Subcutaneous abdominal adipose tissue (tissue), 5 donors: Measurements from ENCODE around the gene RND2.

Experiments used
- H3K27ac ChIP-seq: one replicate; pipeline ENCODE4 v1.7.0; 2013; ENCODE audit warnings: low read depth, mild to moderate bottlenecking, inconsistent platforms, low read length, moderate library complexity
- H3K27me3 ChIP-seq, 5 donors: one replicate each; pipeline ENCODE4 v1.7.0; 2013; ENCODE audit warnings: low read length in 5 of 5, inconsistent platforms in 1 of 5; ENCODE audit not compliant: control insufficient read depth in 5 of 5, insufficient read depth in 4 of 5
- H3K36me3 ChIP-seq, 5 donors: one replicate each; pipeline ENCODE4 v1.7.0; 2013; ENCODE audit warnings: low read length in 5 of 5; ENCODE audit not compliant: control insufficient read depth in 5 of 5, insufficient read depth in 5 of 5
- H3K4me1 ChIP-seq, 5 donors: one replicate each; pipeline ENCODE4 v1.7.0; 2013; ENCODE audit warnings: low read length in 5 of 5, mild to moderate bottlenecking in 3 of 5, moderate library complexity in 1 of 5; ENCODE audit not compliant: control insufficient read depth in 5 of 5, insufficient read depth in 5 of 5
- H3K4me3 ChIP-seq, 5 donors: one replicate each; pipeline ENCODE4 v1.7.0; 2013; ENCODE audit warnings: low read length in 5 of 5, low read depth in 1 of 5
- H3K9ac ChIP-seq, 5 donors: one replicate each; pipeline ENCODE4 v1.7.0; 2013; ENCODE audit warnings: low read length in 5 of 5, mild to moderate bottlenecking in 4 of 5, moderate library complexity in 3 of 5
- H3K9me3 ChIP-seq, 5 donors: one replicate each; pipeline ENCODE4 v1.7.0; 2013; ENCODE audit warnings: low read length in 5 of 5; ENCODE audit not compliant: control insufficient read depth in 5 of 5
- donor health status: healthy.
- donor health status: healthy.
- donor health status: healthy.
- donor health status: healthy.
- donor health status: healthy.

The RND2 gene

GRCh38 chr17:43070872-43071271, 45.8 kb downstream of the RND2 start:
- no peak overlapping the region for H3K4me3 ChIP-seq
- H3K27ac ChIP-seq, result no peak overlapping the region
- H3K9ac ChIP-seq, result no peak overlapping the region
- H3K9me3 ChIP-seq, result no peaks in the 10 kb centered on the region
- H3K36me3 ChIP-seq, result peaks cover 0 to 4% (median 0%) of the 10 kb centered on the region in 5 donors
- peaks cover 0 to 17% (median 0%) of the 10 kb centered on the region in 5 donors for H3K4me1 ChIP-seq
- no peaks in the 10 kb centered on the region for H3K27me3 ChIP-seq

GRCh38 chr17:43074869-43075268, 49.8 kb downstream of the RND2 start:
- Histone ChIP-seq H3K4me1 (peaks cover 0 to 7% (median 0%) of the 10 kb centered on the region in 5 donors), H3K27me3 (no peaks in the 10 kb centered on the region), H3K27ac (no peak overlapping the region), H3K9ac (no peak overlapping the region), H3K36me3 (peaks cover 0 to 4% (median 0%) of the 10 kb centered on the region in 5 donors), H3K4me3 (no peak overlapping the region), H3K9me3 (no peaks in the 10 kb centered on the region)

GRCh38 chr17:43079641-43080302, 54.7 kb downstream of the RND2 start:
- Histone ChIP-seq H3K27ac (no peak overlapping the region), H3K27me3 (no peaks in the 10 kb centered on the region), H3K36me3 (peaks cover 4 to 8% (median 7%) of the 10 kb centered on the region in 5 donors)

More at GRCh38 chr17:43079641-43080302, 54.7 kb downstream of the RND2 start:
- H3K4me1 ChIP-seq, result peaks cover 0 to 5% (median 3%) of the 10 kb centered on the region in 5 donors
- H3K9ac ChIP-seq, result no peak overlapping the region
- H3K4me3 ChIP-seq, result no peak overlapping the region
- H3K9me3 ChIP-seq, result no peaks in the 10 kb centered on the region
